Ishikawa (cell line): Measurements from ENCODE around the gene CHD2.

Experiments used
- EP300 ChIP-seq: IDR thresholded peaks from 2 replicates; pipeline ENCODE4 v1.6.1; 2012; ENCODE audit warnings: borderline replicate concordance
- NFIC ChIP-seq: IDR thresholded peaks from 2 replicates; pipeline ENCODE4 v1.6.1; 2012
- RAD21 ChIP-seq: IDR thresholded peaks from 2 replicates; pipeline ENCODE4 v1.6.1; 2012; ENCODE audit warnings: low read depth
- REST ChIP-seq: IDR thresholded peaks from 2 replicates; pipeline ENCODE4 v1.6.1; 2012; ENCODE audit warnings: low read depth, mild to moderate bottlenecking
- TAF1 ChIP-seq: IDR thresholded peaks from 2 replicates; pipeline ENCODE4 v1.6.1; 2012; ENCODE audit warnings: low read depth, mild to moderate bottlenecking
- TEAD4 ChIP-seq: IDR thresholded peaks from 2 replicates; pipeline ENCODE4 v1.6.1; 2012
- USF1 ChIP-seq: IDR thresholded peaks from 2 replicates; pipeline ENCODE4 v1.6.1; 2012
- YY1 ChIP-seq: IDR thresholded peaks from 2 replicates; pipeline ENCODE4 v1.6.1; 2012; ENCODE audit warnings: low read depth
- ZBTB7A ChIP-seq: IDR thresholded peaks from 2 replicates; pipeline ENCODE4 v1.6.1; 2012; ENCODE audit warnings: low read depth
- TF ChIP-seq, protein P1 (sequence below): IDR thresholded peaks from 2 replicates; pipeline ENCODE4 v1.6.1; 2012

GRCh38 chr15:93025625-93025982 is 125.5 kb downstream of the CHD2 start:
- TF ChIP-seq RAD21 (no peak), EP300 (no peak), REST (no peak), NFIC (no peak), ZBTB7A (no peak), YY1 (no peak), TAF1 (no peak), TEAD4 (no peak), USF1 (no peak)
- TF ChIP-seq, protein P1, sequence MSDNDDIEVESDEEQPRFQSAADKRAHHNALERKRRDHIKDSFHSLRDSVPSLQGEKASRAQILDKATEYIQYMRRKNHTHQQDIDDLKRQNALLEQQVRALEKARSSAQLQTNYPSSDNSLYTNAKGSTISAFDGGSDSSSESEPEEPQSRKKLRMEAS = no peak
